COLO829 (cell line): ENCODE data around the gene CDC20B.
"Not testable (repeated sequence)": the region's sequence is repeated elsewhere in the genome, so short reads cannot be mapped to it uniquely, and the experiment has no call there.

Source experiments
- DNase-seq: peaks from one replicate; pipeline ENCODE4 v3.0.0; 2012; ENCODE audit warnings: low spot score

Gene CDC20B

GRCh38 chr5:55160493-55161209 lies 12.3 kb downstream of the CDC20B start:
- peak; percentile 72 for DNase-seq

- DNase-seq, result peak; percentile 67
Measured at GRCh38 chr5:55159763-55160492, 13.0 kb downstream of the CDC20B start, which contains the start of gene GPX8. GPX8 (plus strand) TSS chr5:55160171; CDS start chr5:55160193, 22 bp downstream.

DNA sequence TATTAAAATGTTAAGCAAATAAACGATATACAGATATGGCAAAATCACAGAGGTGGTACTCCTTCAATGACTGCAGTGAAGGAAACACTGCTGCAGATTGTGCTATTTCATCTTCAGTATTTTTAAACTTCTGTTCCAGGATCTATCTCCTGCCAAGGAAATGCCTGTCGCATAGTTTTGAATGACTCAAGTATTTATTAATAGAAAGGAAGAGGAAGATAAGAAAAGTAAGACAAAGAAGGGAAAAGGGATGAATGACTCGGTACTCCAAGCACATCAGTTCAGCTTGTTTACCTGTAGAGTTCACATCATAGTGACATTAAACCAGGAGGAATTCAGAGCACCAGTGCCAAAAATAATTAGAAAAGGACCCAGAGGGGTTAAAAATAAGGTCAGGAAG lies 18.1 kb downstream of the CDC20B start:
- peak; percentile 13 for DNase-seq

- no peak for DNase-seq
Measured at GRCh38 chr5:55151923-55152842, 20.8 kb downstream of the CDC20B start.

- DNase-seq, result no peak
Measured at GRCh38 chr5:55149308-55149795, 23.6 kb downstream of the CDC20B start.

GRCh38 chr5:55146543-55147151 lies 26.3 kb downstream of the CDC20B start:
- DNase-seq, result peak; percentile 50

DNA sequence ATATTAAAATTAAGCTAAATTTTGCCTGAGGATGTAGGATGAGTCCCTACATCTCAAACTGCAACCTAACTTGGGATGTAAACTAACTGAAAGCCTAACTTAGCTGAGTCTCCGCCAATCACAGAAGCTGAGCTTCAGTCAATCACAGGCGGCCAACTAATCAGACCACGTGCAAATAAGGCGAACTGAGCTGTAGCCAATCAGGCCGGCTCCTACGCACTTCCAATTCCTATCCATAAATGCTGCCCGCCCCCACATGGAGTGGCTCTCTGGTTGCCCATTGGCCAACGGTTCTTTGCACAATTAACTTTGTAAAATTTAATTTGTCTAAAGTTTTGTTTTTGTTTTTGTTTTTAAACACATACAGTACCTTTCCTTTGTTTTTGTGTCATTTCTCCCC lies 26.9 kb downstream of the CDC20B start:
- no peak for DNase-seq

DNA sequence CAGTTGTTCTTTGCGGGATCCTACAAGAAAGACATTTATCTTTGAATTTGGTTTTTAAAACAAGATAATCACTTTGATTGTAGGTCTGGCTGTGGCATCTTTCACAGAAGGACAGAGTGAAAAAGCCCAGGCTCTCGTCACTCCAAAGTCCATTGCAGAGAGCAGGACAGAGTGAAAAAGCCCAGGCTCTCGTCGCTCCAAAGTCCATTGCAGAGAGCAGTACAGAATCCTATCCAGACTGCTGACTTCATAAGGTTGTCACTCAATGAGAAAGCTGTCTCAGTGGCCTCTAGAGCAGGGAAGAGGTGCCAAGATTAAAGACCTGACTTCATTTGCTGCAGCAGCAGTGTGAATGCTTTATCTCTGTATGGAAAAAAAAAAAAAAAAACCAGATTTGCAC lies 29.4 kb downstream of the CDC20B start:
- no peak for DNase-seq

- DNase-seq, result no peak
Measured at GRCh38 chr5:55141945-55142690, 30.9 kb downstream of the CDC20B start.

GRCh38 chr5:55140908-55141665 lies 31.9 kb downstream of the CDC20B start:
- DNase-seq, result no peak

GRCh38 chr5:55136521-55136920 lies 36.5 kb downstream of the CDC20B start:
- DNase-seq, result no peak

DNA sequence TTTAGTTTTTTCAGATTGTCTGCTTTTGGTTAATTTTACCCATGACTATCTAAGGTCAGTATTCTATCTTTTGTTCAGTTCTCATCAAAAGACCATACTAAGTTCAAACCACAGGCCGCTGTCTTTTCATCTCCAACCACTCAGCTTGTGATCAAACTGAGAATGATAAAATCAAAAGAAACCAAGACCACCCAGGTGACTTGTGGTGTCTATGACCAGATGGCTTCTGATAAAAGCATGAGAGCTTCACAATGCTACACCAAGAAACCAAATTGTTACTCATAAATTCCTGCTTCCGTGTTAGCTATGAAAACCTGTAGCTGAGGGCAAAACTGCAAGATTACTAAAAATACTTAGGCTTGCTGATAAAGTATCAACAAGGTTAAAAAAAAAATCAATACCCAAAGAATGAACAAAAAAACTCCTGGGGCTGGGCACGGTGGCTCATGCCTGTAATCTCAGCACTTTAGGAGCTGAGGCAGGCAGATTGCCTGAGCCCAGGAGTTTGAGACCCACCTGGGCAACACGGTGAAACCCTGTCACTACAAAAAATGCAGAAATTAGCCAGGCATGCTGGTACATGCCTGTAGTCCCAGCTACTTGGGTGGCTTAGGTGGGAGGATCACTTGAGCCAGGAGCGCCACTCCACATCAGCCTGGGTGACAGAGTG lies 38.8 kb downstream of the CDC20B start:
- DNase-seq, result no peak

DNA sequence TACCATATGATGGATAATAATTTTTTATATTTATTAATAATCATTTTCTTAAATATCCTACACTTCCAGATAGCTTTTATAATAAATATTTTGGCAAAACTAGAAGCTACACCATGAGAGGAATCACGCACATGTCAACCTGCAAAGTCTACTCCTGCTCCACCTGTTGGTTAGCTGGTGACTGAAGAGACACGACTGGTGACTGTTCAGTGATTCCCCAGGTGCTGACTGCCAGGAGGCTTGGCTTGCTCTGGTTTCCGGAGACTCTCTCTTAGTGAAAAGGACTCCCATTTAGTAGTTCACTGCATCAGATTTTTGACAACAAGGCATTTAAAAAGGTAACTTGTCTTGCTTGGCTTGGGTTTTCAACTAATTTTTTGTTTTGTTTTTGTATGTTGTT lies 49.6 kb downstream of the CDC20B start:
- DNase-seq, result no peak

DNA sequence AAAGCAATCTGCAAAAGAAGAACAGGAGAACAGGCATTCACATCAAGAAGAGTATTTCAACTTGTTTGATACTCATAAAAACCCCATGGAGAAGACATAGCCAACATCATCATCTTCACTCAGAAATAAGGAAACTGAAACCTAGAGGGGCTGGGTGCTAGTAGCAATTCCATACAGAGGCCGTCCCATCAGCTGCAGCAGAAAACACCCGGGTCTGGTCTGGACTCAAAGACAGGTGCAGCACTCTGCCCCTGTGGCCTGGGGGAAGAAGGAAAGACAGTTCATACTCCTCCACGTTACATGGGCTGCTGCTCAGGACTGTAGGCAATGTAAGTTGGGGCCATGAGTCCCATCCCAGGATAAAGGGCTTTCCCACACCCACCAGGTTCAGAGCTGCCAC lies 58.9 kb downstream of the CDC20B start:
- no peak for DNase-seq

GRCh38 chr5:55113327-55113726 lies 59.6 kb downstream of the CDC20B start:
- DNase-seq, result no peak

GRCh38 chr5:55110217-55110616 lies 62.8 kb downstream of the CDC20B start:
- DNase-seq, result no peak

DNA sequence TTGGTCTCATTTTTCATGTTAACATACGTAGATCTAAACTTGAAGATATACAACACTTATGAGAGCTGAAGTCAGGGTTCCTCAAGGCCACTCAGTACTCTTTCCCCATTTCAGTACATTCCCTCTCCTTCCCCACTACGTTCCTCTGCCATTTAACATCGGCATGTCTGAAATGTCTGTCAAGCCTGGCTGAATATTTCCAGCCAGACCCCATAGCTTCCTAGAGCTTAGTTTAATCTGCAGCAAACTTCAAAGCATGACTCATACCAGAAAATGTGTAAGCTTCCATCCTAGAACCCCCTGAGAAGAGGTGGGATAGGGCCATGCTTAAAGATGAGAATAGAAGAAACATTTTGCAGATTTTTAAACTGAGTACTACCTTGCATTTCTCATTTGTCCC lies 64.3 kb downstream of the CDC20B start:
- DNase-seq, result no peak

GRCh38 chr5:55105976-55106375 lies 67.0 kb downstream of the CDC20B start:
- not testable (repeated sequence) for DNase-seq

- DNase-seq, result no peak
Measured at GRCh38 chr5:55104946-55105701, 67.9 kb downstream of the CDC20B start.
